ENCODE data around the gene PPT1.

DNA sequence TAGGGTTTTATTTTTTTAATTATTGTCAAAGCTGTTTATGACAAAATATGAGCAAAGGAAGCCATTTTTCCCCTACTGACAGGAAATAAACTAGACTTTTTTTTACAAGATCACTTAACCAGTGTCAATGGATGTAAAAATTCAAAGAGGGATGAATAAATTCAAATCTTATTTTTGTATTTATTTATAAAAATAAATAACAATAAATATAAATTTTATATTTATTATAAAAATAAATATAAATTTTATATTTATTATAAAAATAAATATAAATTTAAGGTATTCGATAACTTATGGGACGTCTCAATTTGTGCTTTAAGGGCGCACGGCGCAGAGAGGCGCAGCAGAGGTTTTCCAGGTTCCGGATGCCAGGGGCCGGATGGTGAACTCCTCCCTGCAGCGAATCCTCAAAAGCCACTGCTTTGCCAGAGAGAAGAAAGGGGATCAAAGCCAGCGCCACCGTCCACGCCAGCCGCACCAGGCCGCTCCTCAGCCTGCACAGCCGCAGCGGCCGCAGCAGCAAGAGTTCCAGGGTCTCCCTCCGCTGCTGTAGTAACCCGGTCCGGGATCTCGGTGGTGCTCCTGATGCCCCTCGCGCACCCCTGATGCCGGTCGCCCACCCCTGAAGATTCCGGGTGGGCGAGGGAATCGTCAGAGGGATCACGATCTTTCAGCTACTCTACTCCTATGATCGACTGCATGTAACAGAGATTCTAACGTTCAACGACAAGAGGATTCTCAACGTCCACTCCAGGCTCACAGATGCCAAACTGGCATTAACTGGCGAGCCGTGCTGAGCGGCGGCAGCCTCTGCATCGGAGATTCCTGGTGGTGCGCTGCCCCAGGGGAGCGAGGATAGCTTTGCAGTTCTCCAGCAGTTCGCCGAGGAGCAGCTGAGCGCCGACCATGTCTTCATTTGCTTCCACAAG is 35.6 kb upstream of the PPT1 start:
- TF ChIP-seq, protein P1, sequence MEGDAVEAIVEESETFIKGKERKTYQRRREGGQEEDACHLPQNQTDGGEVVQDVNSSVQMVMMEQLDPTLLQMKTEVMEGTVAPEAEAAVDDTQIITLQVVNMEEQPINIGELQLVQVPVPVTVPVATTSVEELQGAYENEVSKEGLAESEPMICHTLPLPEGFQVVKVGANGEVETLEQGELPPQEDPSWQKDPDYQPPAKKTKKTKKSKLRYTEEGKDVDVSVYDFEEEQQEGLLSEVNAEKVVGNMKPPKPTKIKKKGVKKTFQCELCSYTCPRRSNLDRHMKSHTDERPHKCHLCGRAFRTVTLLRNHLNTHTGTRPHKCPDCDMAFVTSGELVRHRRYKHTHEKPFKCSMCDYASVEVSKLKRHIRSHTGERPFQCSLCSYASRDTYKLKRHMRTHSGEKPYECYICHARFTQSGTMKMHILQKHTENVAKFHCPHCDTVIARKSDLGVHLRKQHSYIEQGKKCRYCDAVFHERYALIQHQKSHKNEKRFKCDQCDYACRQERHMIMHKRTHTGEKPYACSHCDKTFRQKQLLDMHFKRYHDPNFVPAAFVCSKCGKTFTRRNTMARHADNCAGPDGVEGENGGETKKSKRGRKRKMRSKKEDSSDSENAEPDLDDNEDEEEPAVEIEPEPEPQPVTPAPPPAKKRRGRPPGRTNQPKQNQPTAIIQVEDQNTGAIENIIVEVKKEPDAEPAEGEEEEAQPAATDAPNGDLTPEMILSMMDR (IDR thresholded peaks at IDR 0.05): no peak
- TF ChIP-seq ZFX (IDR thresholded peaks at IDR 0.05; ENCODE audit: borderline replicate concordance): no peak

Measured in 22Rv1 (cell line).